Hematopoietic multipotent progenitor cell treated with erythropoietin and hydrocortisone succinate and interleukin-3 and kit ligand, for 17 days (in vitro differentiated cells): ENCODE data around the gene PPM1J.
A peak's percentile ranks its signal among the peaks of the same experiment; 100 is the strongest.
"Not testable (repeated sequence)": the region's sequence is repeated elsewhere in the genome, so short reads cannot be mapped to it uniquely, and the experiment has no call there.

Experiments used
- DNase-seq: peaks from one replicate; pipeline ENCODE4 v3.0.0-alpha.2; 2015; ENCODE audit warnings: low spot score

PPM1J gene

GRCh38 chr1:112721966-112722524, 6.9 kb upstream of the PPM1J start:
- DNase-seq = no peak

GRCh38 chr1:112721294-112721693, 6.2 kb upstream of the PPM1J start:
- not testable (repeated sequence) for DNase-seq

GRCh38 chr1:112720800-112721199, 5.7 kb upstream of the PPM1J start:
- no peak for DNase-seq

- no peak for DNase-seq
Observed at GRCh38 chr1:112719706-112720105, 4.6 kb upstream of the PPM1J start.

- DNase-seq = peak; percentile 66
Observed at GRCh38 chr1:112718691-112719418, 3.7 kb upstream of the PPM1J start.

GRCh38 chr1:112717263-112717873, 2.2 kb upstream of the PPM1J start:
- DNase-seq = no peak

GRCh38 chr1:112716133-112716720, 1.1 kb upstream of the PPM1J start:
- DNase-seq = peak; percentile 93

- DNase-seq = no peak
Observed at GRCh38 chr1:112714313-112715263, 544 bp downstream of the PPM1J start.

GRCh38 chr1:112713466-112714312, 1.4 kb downstream of the PPM1J start:
- DNase-seq = no peak

GRCh38 chr1:112712701-112713128, 2.4 kb downstream of the PPM1J start:
- DNase-seq = no peak

GRCh38 chr1:112712191-112712590, 2.9 kb downstream of the PPM1J start:
- DNase-seq = no peak

GRCh38 chr1:112711670-112712069, 3.5 kb downstream of the PPM1J start:
- no peak for DNase-seq

- DNase-seq = no peak
Observed at GRCh38 chr1:112711041-112711440, 4.1 kb downstream of the PPM1J start.

- no peak for DNase-seq
Observed at GRCh38 chr1:112710586-112710985, 4.5 kb downstream of the PPM1J start.

- DNase-seq = no peak
Observed at GRCh38 chr1:112710159-112710558, 5.0 kb downstream of the PPM1J start.

GRCh38 chr1:112708489-112708888, 6.6 kb downstream of the PPM1J start:
- DNase-seq = no peak

- no peak for DNase-seq
Observed at GRCh38 chr1:112708002-112708448, 7.1 kb downstream of the PPM1J start.

- DNase-seq = peak; percentile 79
Observed at GRCh38 chr1:112707221-112708001, 7.7 kb downstream of the PPM1J start.

GRCh38 chr1:112706505-112707220, 8.5 kb downstream of the PPM1J start, which contains the start of gene RHOC:
Gene RHOC, minus strand, starts transcription at chr1:112707127. Its CDS starts 3,328 bp downstream, at chr1:112703799.
- no peak for DNase-seq
